Bronchial epithelial cell (primary cell): ENCODE results near the gene LAP3. TPM values are rescaled to one million over a fixed set of nuclear protein-coding genes. Genes with fewer than 3 reads are reported as not detected.

ENCODE experiments used
- DNase-seq: peaks from one replicate; pipeline ENCODE4 v3.0.0-alpha.2; 2010; ENCODE audit warnings: low read depth
- FAIRE-seq: peaks from 2 replicates; lab custom pipeline; 2011; peaks lifted over from hg19 to GRCh38; lab: Jason Lieb, UNC
- H3K27me3 ChIP-seq: 2 replicates; pipeline ENCODE4 v1.5.1; 2011; ENCODE audit warnings: low read length; ENCODE audit not compliant: control insufficient read depth, insufficient read depth
- H3K36me3 ChIP-seq: 2 replicates; pipeline ENCODE4 v1.5.1; 2011; ENCODE audit warnings: low read length; ENCODE audit not compliant: control insufficient read depth, insufficient read depth
- H3K4me3 ChIP-seq: 2 replicates; pipeline ENCODE4 v1.5.1; 2011; ENCODE audit warnings: mild to moderate bottlenecking, low read depth, low read length, control low read depth
- CTCF ChIP-seq: IDR thresholded peaks from 2 replicates; pipeline ENCODE4 v1.5.1; 2011; ENCODE audit warnings: mild to moderate bottlenecking, moderate library complexity, low read length, control low read depth, inconsistent platforms; ENCODE audit not compliant: insufficient read depth, severe bottlenecking
- total RNA-seq: library from RNA; depleted of rRNA; stranded (reverse); fragments of >200 nt; gene quantifications from 2 replicates; pipeline ENCODE4 v1.2.1, GENCODE V29; 2014

The LAP3 gene
- 47.7 and 72.4 TPM in 2 replicates for total RNA-seq

- no peak for TF ChIP-seq CTCF
- H3K27me3 ChIP-seq = no peaks in the 10 kb centered on the region
- DNase-seq = peak; percentile 95
- H3K36me3 ChIP-seq = peaks cover 3% of the 10 kb centered on the region
- H3K4me3 ChIP-seq = peak within 1 kb of the TSS; percentile 90
- FAIRE-seq = no peak
These were observed at the start of gene LAP3 for GRCh38 chr4:17576932-17577664. Gene LAP3, plus strand, starts transcription at chr4:17577198. Its CDS starts 268 bp downstream, at chr4:17577466.

GRCh38 chr4:17528551-17529165 is 48.3 kb upstream of the LAP3 start:
- no peaks in the 10 kb centered on the region for H3K27me3 ChIP-seq
- no peak for TF ChIP-seq CTCF
- DNase-seq (no peak), FAIRE-seq (no peak)
- no peak overlapping the region for H3K4me3 ChIP-seq
- no peaks in the 10 kb centered on the region for H3K36me3 ChIP-seq

GRCh38 chr4:17531538-17532285 is 45.3 kb upstream of the LAP3 start:
- Histone ChIP-seq H3K27me3 (no peaks in the 10 kb centered on the region), H3K4me3 (no peak overlapping the region), H3K36me3 (no peaks in the 10 kb centered on the region)
- DNase-seq = no peak
- no peak for TF ChIP-seq CTCF
- no peak for FAIRE-seq

- H3K36me3 ChIP-seq = no peaks in the 10 kb centered on the region
- no peak overlapping the region for H3K4me3 ChIP-seq
- no peak for DNase-seq
- FAIRE-seq = no peak
- H3K27me3 ChIP-seq = no peaks in the 10 kb centered on the region
- no peak for TF ChIP-seq CTCF
These were observed 42.3 kb upstream of the LAP3 start for GRCh38 chr4:17534705-17535104.

- DNase-seq (no peak), FAIRE-seq (no peak)
- H3K27me3 ChIP-seq = no peaks in the 10 kb centered on the region
These were observed 41.8 kb upstream of the LAP3 start for GRCh38 chr4:17535242-17535641.

More at GRCh38 chr4:17535242-17535641, 41.8 kb upstream of the LAP3 start:
- TF ChIP-seq CTCF = no peak
- Histone ChIP-seq H3K4me3 (no peak overlapping the region), H3K36me3 (no peaks in the 10 kb centered on the region)
